HCT116 (cell line): ENCODE data around the gene PRKCD. TPM values are rescaled to one million over a fixed set of nuclear protein-coding genes. Genes with fewer than 3 reads are reported as not detected.

Source experiments
- ATAC-seq: fragments of 200-7000 bp; cut with Tn5 transposase; 2 replicates; pipeline ENCODE4 v1.9.1; 2020; ENCODE audit warnings: mild to moderate bottlenecking, moderate library complexity
- BruUV-seq: library from RNA; stranded (reverse); fragments of 400-500 nt; replicated peaks from 2 replicates; lab custom pipeline; 2021; lab: Mats Ljungman, UMichigan
- CTCF ChIA-PET: fragments of 300-600 bp; sonication (Branson Sonifier 250); formaldehyde crosslinking; loops from one replicate; lab custom pipeline; 2021; ENCODE audit warnings: antibody characterized with exemption; lab: Charles Lee
- POLR2A ChIA-PET: fragments of 300-600, 350-600 bp; sonication (Branson Sonifier 250); formaldehyde crosslinking; loops from one replicate; lab custom pipeline; 2021; ENCODE audit warnings: antibody characterized with exemption; lab: Charles Lee
- RAD21 ChIA-PET, 2 experiments: fragments of 300-600 bp; sonication (Branson Sonifier 250); formaldehyde crosslinking; loops; one replicate each; lab custom pipeline; 2023; ENCODE audit warnings: low total read pairs in 2 of 2; ENCODE audit not compliant: uncharacterized antibody in 2 of 2, unreplicated experiment in 2 of 2, low non-redundant PET in 1 of 2; lab: Charles Lee
- DNase-seq: peaks from one replicate; pipeline ENCODE4 v3.0.0-alpha.2; 2010; ENCODE audit warnings: low read depth, low spot score
- H2AFZ ChIP-seq: fragments of 200-600 bp; shearing (Covaris generic), sonication (generic); 2 replicates; pipeline ENCODE4 v1.6.1; 2017; ENCODE audit warnings: low read depth, mixed run types, mixed read lengths, antibody characterized with exemption, low read length; ENCODE audit not compliant: poor library complexity, severe bottlenecking
- H3K27ac ChIP-seq: 2 replicates; pipeline ENCODE4 v1.5.1; 2012; ENCODE audit warnings: low read depth, low read length
- H3K27me3 ChIP-seq: fragments of 200-600 bp; sonication (generic); 2 replicates; pipeline ENCODE4 v1.6.1; 2016; ENCODE audit warnings: mixed run types, low read length, mixed read lengths; ENCODE audit not compliant: insufficient read depth
- H3K36me3 ChIP-seq, 2 experiments: fragments of 200-500 bp in 1 of 2; fragments of 200-600 bp in 1 of 2; sonication (Bioruptor generic) in 1 of 2; sonication (generic) in 1 of 2; 2 replicates each; pipeline versions ENCODE4 v1.5.1 to v1.6.1; 2014 to 2016; ENCODE audit warnings: low read length in 2 of 2, inconsistent platforms in 1 of 2, mixed read lengths in 1 of 2, mixed run types in 1 of 2; ENCODE audit not compliant: insufficient read depth in 2 of 2, control insufficient read depth in 1 of 2
- H3K4me1 ChIP-seq, 2 experiments: fragments of 200-600 bp in 1 of 2; sonication (generic) in 1 of 2; 2 replicates each; pipeline versions ENCODE4 v1.5.1 to v1.6.1; 2012 to 2017; ENCODE audit warnings: low read length in 2 of 2, inconsistent platforms in 1 of 2, mild to moderate bottlenecking in 1 of 2, mixed read lengths in 1 of 2, mixed run types in 1 of 2, moderate library complexity in 1 of 2; ENCODE audit not compliant: insufficient read depth in 2 of 2, control insufficient read depth in 1 of 2
- H3K4me2 ChIP-seq: fragments of 200-600 bp; sonication (generic); 2 replicates; pipeline ENCODE4 v1.6.1; 2017; ENCODE audit warnings: mixed run types, low read length, mixed read lengths
- H3K4me3 ChIP-seq, 2 experiments: fragments of 200-600 bp in 1 of 2; sonication (generic) in 1 of 2; replicated peaks in 1 of 2; 2 replicates each; pipeline ENCODE4 v1.5.1; 2011 to 2016; ENCODE audit warnings: low read length in 2 of 2, control low read depth in 1 of 2, low read depth in 1 of 2, mild to moderate bottlenecking in 1 of 2, mixed read lengths in 1 of 2, mixed run types in 1 of 2
- H3K79me2 ChIP-seq: fragments of 200-600 bp; sonication (generic); 2 replicates; pipeline ENCODE4 v1.6.1; 2017; ENCODE audit warnings: mild to moderate bottlenecking, mixed run types, low read length, moderate library complexity, mixed read lengths; ENCODE audit not compliant: insufficient read depth
- H3K9ac ChIP-seq: fragments of 200-600 bp; sonication (generic); 2 replicates; pipeline ENCODE4 v1.6.1; 2016; ENCODE audit warnings: low read length, mixed read lengths
- H3K9me2 ChIP-seq: fragments of 200-600 bp; sonication (generic), shearing (Covaris generic); 2 replicates; pipeline ENCODE4 v1.6.1; 2017; ENCODE audit warnings: mixed run types, mild to moderate bottlenecking, moderate library complexity; ENCODE audit not compliant: insufficient read depth
- H3K9me3 ChIP-seq, 2 experiments: fragments of 200-500 bp in 1 of 2; fragments of 200-600 bp in 1 of 2; sonication (Bioruptor generic) in 1 of 2; sonication (generic) in 1 of 2; 2 replicates each; pipeline ENCODE4 v1.6.1; 2014 to 2017; ENCODE audit warnings: low read length in 2 of 2, mixed read lengths in 2 of 2, inconsistent platforms in 1 of 2, low read depth in 1 of 2, mild to moderate bottlenecking in 1 of 2, mixed run types in 1 of 2, moderate library complexity in 1 of 2; ENCODE audit not compliant: control insufficient read depth in 1 of 2, insufficient read depth in 1 of 2
- H4K20me1 ChIP-seq: fragments of 200-600 bp; sonication (generic), shearing (Covaris generic); 2 replicates; pipeline ENCODE4 v1.6.1; 2017; ENCODE audit warnings: mixed run types, mild to moderate bottlenecking, moderate library complexity; ENCODE audit not compliant: insufficient read depth
- CBX3 ChIP-seq: IDR thresholded peaks from 2 replicates; pipeline ENCODE4 v1.6.1; 2012; ENCODE audit warnings: low read depth
- CEBPB ChIP-seq: IDR thresholded peaks from 2 replicates; pipeline ENCODE4 v1.6.1; 2012; ENCODE audit warnings: low read depth
- EGR1 ChIP-seq: IDR thresholded peaks from 2 replicates; pipeline ENCODE4 v1.6.1; 2012; ENCODE audit warnings: low read depth
- EZH2phosphoT487 ChIP-seq: fragments of 200-600 bp; IDR thresholded peaks from 2 replicates; pipeline ENCODE4 v1.6.1; 2018; ENCODE audit warnings: antibody characterized with exemption, borderline replicate concordance
- FOSL1 ChIP-seq: IDR thresholded peaks from 2 replicates; pipeline ENCODE4 v1.6.1; 2012; ENCODE audit warnings: low read depth
- JUND ChIP-seq: IDR thresholded peaks from 2 replicates; pipeline ENCODE4 v1.6.1; 2012
- POLR2A ChIP-seq: IDR thresholded peaks from 2 replicates; pipeline ENCODE4 v1.7.0; 2011; ENCODE audit warnings: borderline replicate concordance; ENCODE audit not compliant: insufficient read depth, insufficient read length; ENCODE audit errors: extremely low read depth
- RAD21 ChIP-seq: IDR thresholded peaks from 2 replicates; pipeline ENCODE4 v1.6.1; 2012; ENCODE audit warnings: low read depth, mild to moderate bottlenecking
- SIN3A ChIP-seq: IDR thresholded peaks from 2 replicates; pipeline ENCODE4 v1.6.1; 2012; ENCODE audit warnings: low read depth
- SP1 ChIP-seq: IDR thresholded peaks from 2 replicates; pipeline ENCODE4 v1.6.1; 2012; ENCODE audit warnings: low read depth
- SRF ChIP-seq: IDR thresholded peaks from 2 replicates; pipeline ENCODE4 v1.6.1; 2012; ENCODE audit warnings: low read depth
- TCF7L2 ChIP-seq: IDR thresholded peaks from 2 replicates; pipeline ENCODE4 v1.7.0; 2011; ENCODE audit warnings: borderline replicate concordance, inconsistent platforms; ENCODE audit not compliant: insufficient read depth, insufficient read length; ENCODE audit errors: extremely low read depth
- YY1 ChIP-seq: IDR thresholded peaks from 2 replicates; pipeline ENCODE4 v1.6.1; 2011; ENCODE audit warnings: low read length, low read depth, moderate library complexity, mild to moderate bottlenecking; ENCODE audit not compliant: insufficient replicate concordance; ENCODE audit errors: extremely low read depth
- ZFX ChIP-seq: fragments of 450-650 bp; IDR thresholded peaks from 2 replicates; pipeline ENCODE4 v1.6.1; 2017
- ZNF274 ChIP-seq: fragments of 200-500 bp; sonication (Bioruptor generic); IDR thresholded peaks from 2 replicates; pipeline ENCODE4 v1.6.1; 2014; ENCODE audit warnings: mild to moderate bottlenecking, low read depth, low read length, inconsistent platforms
- intact Hi-C: fragments of 100-400 bp; cut with micrococcal nuclease; formaldehyde crosslinking; loops from 2 replicates; pipeline ENCODE4 v1.10.0; 2022
- total RNA-seq: library from RNA; stranded (reverse); gene quantifications from one replicate; pipeline ENCODE4 v1.2.1, GENCODE V29; 2021; ENCODE audit not compliant: unreplicated experiment
- TF ChIP-seq, protein P1 (sequence below), 3 experiments: fragments of 200-600 bp in 1 of 3; sonication (generic) in 1 of 3; IDR thresholded peaks in 2 of 3; conservative IDR thresholded peaks in 1 of 3; 2 replicates each; pipeline ENCODE4 v1.5.1; 2012 to 2017; ENCODE audit warnings: low read depth in 2 of 3, low read length in 2 of 3, antibody characterized with exemption in 1 of 3, borderline replicate concordance in 1 of 3, control low read depth in 1 of 3, mild to moderate bottlenecking in 1 of 3, mixed read lengths in 1 of 3, mixed run types in 1 of 3, moderate library complexity in 1 of 3; ENCODE audit not compliant: insufficient read depth in 1 of 3
- TF ChIP-seq, protein P2 (sequence below): IDR thresholded peaks from 2 replicates; pipeline ENCODE4 v1.6.1; 2012

PRKCD gene
- total RNA-seq, 1 experiment from 2014 or later: 34.4 TPM

DNA sequence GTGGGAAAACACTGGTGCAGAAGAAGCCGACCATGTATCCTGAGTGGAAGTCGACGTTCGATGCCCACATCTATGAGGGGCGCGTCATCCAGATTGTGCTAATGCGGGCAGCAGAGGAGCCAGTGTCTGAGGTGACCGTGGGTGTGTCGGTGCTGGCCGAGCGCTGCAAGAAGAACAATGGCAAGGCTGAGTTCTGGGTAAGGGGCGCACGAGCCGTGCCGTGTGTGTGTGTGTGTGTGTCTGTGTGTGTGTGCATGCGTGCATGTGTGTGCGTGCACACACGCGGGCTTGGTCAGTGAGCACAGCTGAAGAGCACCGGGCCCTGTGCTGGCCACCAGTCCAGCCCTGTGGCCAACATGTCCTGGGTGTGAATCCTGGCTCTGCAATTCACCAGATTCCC is 18.6 kb downstream of the PRKCD start:
- CTCF ChIA-PET: no interaction called here
- H3K79me2 ChIP-seq: peaks cover 9% of the 10 kb centered on the region; the same call in 1 of the 2 replicates
- POLR2A ChIA-PET: no interaction called here
- H3K27me3 ChIP-seq: no peaks in the 10 kb centered on the region
- no peak overlapping the region for H2AFZ ChIP-seq
- no peaks in the 10 kb centered on the region; a peak in 1 of 4 replicates for H3K4me1 ChIP-seq
- H3K27ac ChIP-seq: no peak overlapping the region
- DNase-seq: no peak
- intact Hi-C loops: no loop called here
- RAD21 ChIA-PET: no interaction called here
- H3K9ac ChIP-seq: no peak overlapping the region
- no peak overlapping the region for H3K4me2 ChIP-seq
- H3K9me2 ChIP-seq: no peaks in the 10 kb centered on the region
- TF ChIP-seq CBX3: no peak
- no peak for TF ChIP-seq FOSL1
- TF ChIP-seq RAD21: no peak
- no peak overlapping the region for H3K4me3 ChIP-seq
- ATAC-seq: no peak
- no TSS peak for BruUV-seq
- H3K9me3 ChIP-seq: no peaks in the 10 kb centered on the region
- H4K20me1 ChIP-seq: no peaks in the 10 kb centered on the region
- H3K36me3 ChIP-seq: peaks cover 8 to 13% of the 10 kb centered on the region in 2 experiments; a peak in 3 of 4 replicates

DNA sequence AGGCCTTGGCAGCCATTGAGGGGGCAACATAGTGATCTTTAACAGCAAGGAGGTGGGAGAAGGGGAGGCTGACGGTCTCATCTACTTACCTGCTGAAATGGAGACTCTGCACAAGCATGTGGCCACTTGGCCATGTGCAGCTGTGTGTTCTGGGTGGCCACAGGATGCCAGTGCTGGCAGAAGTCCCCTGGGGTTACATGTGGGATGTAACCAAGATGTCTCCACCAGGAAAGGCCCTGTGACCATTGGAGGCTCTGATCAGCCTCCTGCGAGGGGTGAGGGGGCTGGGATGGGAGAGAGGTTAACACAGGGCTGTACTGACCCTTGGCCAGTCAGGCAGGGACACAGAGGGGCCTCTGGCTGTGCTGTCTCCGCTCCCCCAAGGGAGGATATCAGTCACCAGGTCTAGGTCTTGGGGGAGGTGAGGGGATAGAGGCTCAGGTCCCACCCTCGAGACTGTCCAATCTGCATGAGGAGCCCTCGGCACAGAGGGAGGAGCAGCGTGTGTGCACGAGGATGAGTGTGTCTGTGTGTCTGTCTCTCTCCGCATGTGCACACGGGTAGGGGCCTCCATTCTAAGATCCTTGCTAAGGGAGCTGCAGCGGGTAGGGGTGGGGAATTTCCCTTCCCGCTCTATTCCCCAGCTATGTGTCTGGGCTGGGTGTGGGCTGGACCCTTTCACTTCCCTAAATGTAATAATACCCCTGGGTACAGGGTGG is 19.5 kb downstream of the PRKCD start:
- no peaks in the 10 kb centered on the region for H3K27me3 ChIP-seq
- no peak overlapping the region for H3K27ac ChIP-seq
- no peaks in the 10 kb centered on the region for H4K20me1 ChIP-seq
- H3K4me2 ChIP-seq: no peak overlapping the region
- no peaks in the 10 kb centered on the region for H3K9me3 ChIP-seq
- H3K79me2 ChIP-seq: 0 out of 2 replicates have a peak, but pooled peaks cover 3% of the 10 kb centered on the region
- intact Hi-C loops: no loop called here
- no peak overlapping the region for H3K4me3 ChIP-seq
- peaks cover 11 to 13% of the 10 kb centered on the region in 2 experiments; a peak in 3 of 4 replicates for H3K36me3 ChIP-seq
- no peaks in the 10 kb centered on the region for H3K9me2 ChIP-seq
- ChIA-PET POLR2A (no interaction called here), CTCF (no interaction called here), RAD21 (no interaction called here)
- no peak for ATAC-seq
- no peaks in the 10 kb centered on the region; a peak in 1 of 4 replicates for H3K4me1 ChIP-seq
- DNase-seq: no peak
- no TSS peak for BruUV-seq
- TF ChIP-seq SP1 (no peak), EGR1 (no peak), POLR2A (no peak), ZNF274 (no peak), CEBPB (no peak), CBX3 (no peak), SRF (no peak), FOSL1 (no peak), ZFX (no peak), JUND (no peak), YY1 (no peak), TCF7L2 (no peak), EZH2phosphoT487 (no peak), SIN3A (no peak), RAD21 (no peak)
- TF ChIP-seq, protein P1, sequence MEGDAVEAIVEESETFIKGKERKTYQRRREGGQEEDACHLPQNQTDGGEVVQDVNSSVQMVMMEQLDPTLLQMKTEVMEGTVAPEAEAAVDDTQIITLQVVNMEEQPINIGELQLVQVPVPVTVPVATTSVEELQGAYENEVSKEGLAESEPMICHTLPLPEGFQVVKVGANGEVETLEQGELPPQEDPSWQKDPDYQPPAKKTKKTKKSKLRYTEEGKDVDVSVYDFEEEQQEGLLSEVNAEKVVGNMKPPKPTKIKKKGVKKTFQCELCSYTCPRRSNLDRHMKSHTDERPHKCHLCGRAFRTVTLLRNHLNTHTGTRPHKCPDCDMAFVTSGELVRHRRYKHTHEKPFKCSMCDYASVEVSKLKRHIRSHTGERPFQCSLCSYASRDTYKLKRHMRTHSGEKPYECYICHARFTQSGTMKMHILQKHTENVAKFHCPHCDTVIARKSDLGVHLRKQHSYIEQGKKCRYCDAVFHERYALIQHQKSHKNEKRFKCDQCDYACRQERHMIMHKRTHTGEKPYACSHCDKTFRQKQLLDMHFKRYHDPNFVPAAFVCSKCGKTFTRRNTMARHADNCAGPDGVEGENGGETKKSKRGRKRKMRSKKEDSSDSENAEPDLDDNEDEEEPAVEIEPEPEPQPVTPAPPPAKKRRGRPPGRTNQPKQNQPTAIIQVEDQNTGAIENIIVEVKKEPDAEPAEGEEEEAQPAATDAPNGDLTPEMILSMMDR (IDR thresholded peaks at IDR 0.05 in 2 of 3, conservative IDR thresholded peaks at IDR 0.05 in 1 of 3; ENCODE audit: borderline replicate concordance in 1 of 3, insufficient read depth in 1 of 3, low read depth in 2 of 3, low read length in 2 of 3): no peak
- TF ChIP-seq, protein P2, sequence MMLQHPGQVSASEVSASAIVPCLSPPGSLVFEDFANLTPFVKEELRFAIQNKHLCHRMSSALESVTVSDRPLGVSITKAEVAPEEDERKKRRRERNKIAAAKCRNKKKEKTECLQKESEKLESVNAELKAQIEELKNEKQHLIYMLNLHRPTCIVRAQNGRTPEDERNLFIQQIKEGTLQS: no peak
- TF ChIP-seq, all 23 proteins: peak for 0
- H3K9ac ChIP-seq: no peak overlapping the region
- H2AFZ ChIP-seq: no peak overlapping the region
